Neural progenitor cell (in vitro differentiated cells): ENCODE measurements around the gene SAMD4A.

Experiments
- CTCF ChIP-seq: fragments of 200-600 bp; sonication (generic); IDR thresholded peaks from 2 replicates; pipeline ENCODE4 v1.5.1; 2017; ENCODE audit warnings: antibody characterized with exemption, mild to moderate bottlenecking
- EZH2 ChIP-seq: fragments of 200-600 bp; sonication (generic); IDR thresholded peaks from 2 replicates; pipeline ENCODE4 v1.6.1; 2017; ENCODE audit warnings: antibody characterized with exemption, mild to moderate bottlenecking, moderate library complexity

- no peak for TF ChIP-seq CTCF
- peak; percentile 16 for TF ChIP-seq EZH2
Observed at GRCh38 chr14:54564868-54565784, 1.8 kb upstream of the SAMD4A start.
